T-helper 1 cell treated with Interleukin-12 subunit alpha and Interleukin-12 subunit beta and Interleukin-4 antibody, amounts not matched to agents 30 ng/mL and 1 ng/mL, for 36 hours (primary cell): ENCODE results near the gene RBMS3. TPM values are rescaled to one million over a fixed set of nuclear protein-coding genes. Genes with fewer than 3 reads are reported as not detected.

Source experiments
- intact Hi-C: fragments of 100-400 bp; cut with micrococcal nuclease; formaldehyde crosslinking; loops from one replicate; pipeline ENCODE4 v1.15.1; 2024
- total RNA-seq: library from RNA; stranded (reverse); gene quantifications from 2 replicates; pipeline ENCODE4 v1.2.3, GENCODE V29; 2022

RBMS3 gene
- total RNA-seq, 1 donor from 2014 or later = 4.1 TPM

- intact Hi-C loops = no loop called here
Measured at GRCh38 chr3:29557825-29558224, 277.0 kb downstream of the RBMS3 start.

GRCh38 chr3:29559741-29560465 is 279.0 kb downstream of the RBMS3 start:
- intact Hi-C loops = no loop called here

GRCh38 chr3:29561651-29562149 is 280.8 kb downstream of the RBMS3 start:
- intact Hi-C loops = no loop called here

- intact Hi-C loops = no loop called here
Measured at GRCh38 chr3:29565236-29565635, 284.4 kb downstream of the RBMS3 start.

- intact Hi-C loops = no loop called here
Measured at GRCh38 chr3:29567501-29567900, 286.6 kb downstream of the RBMS3 start.

- intact Hi-C loops = no loop called here
Measured at GRCh38 chr3:29568355-29568754, 287.5 kb downstream of the RBMS3 start.

GRCh38 chr3:29576181-29576580 is 295.3 kb downstream of the RBMS3 start:
- intact Hi-C loops = no loop called here

- intact Hi-C loops = no loop called here
Measured at GRCh38 chr3:29576675-29577074, 295.8 kb downstream of the RBMS3 start.

- intact Hi-C loops = no loop called here
Measured at GRCh38 chr3:29577250-29577649, 296.4 kb downstream of the RBMS3 start.

GRCh38 chr3:29581311-29581710 is 300.4 kb downstream of the RBMS3 start:
- intact Hi-C loops = no loop called here

GRCh38 chr3:29582273-29582672 is 301.4 kb downstream of the RBMS3 start:
- intact Hi-C loops = no loop called here

GRCh38 chr3:29583861-29584260 is 303.0 kb downstream of the RBMS3 start:
- intact Hi-C loops = no loop called here

GRCh38 chr3:29585368-29585767 is 304.5 kb downstream of the RBMS3 start:
- intact Hi-C loops = no loop called here

- intact Hi-C loops = no loop called here
Measured at GRCh38 chr3:29587340-29587739, 306.5 kb downstream of the RBMS3 start.

- intact Hi-C loops = no loop called here
Measured at GRCh38 chr3:29590012-29590411, 309.1 kb downstream of the RBMS3 start.

GRCh38 chr3:29590461-29590860 is 309.6 kb downstream of the RBMS3 start:
- intact Hi-C loops = no loop called here

GRCh38 chr3:29591579-29591978 is 310.7 kb downstream of the RBMS3 start:
- intact Hi-C loops = no loop called here

- intact Hi-C loops = no loop called here
Measured at GRCh38 chr3:29593802-29594201, 312.9 kb downstream of the RBMS3 start.

- intact Hi-C loops = no loop called here
Measured at GRCh38 chr3:29594261-29594660, 313.4 kb downstream of the RBMS3 start.

GRCh38 chr3:29597376-29598008 is 316.6 kb downstream of the RBMS3 start:
- intact Hi-C loops = no loop called here

GRCh38 chr3:29601861-29602585 is 321.2 kb downstream of the RBMS3 start:
- intact Hi-C loops = no loop called here

GRCh38 chr3:29605845-29606244 is 325.0 kb downstream of the RBMS3 start:
- intact Hi-C loops = no loop called here
